ENCODE measurements around the gene NKX6-2. TPM values are rescaled to one million over a fixed set of nuclear protein-coding genes. Genes with fewer than 3 reads are reported as not detected.

The NKX6-2 gene
- total and polyA plus RNA-seq, 4 donors = 0.07 to 7.1 TPM; not detected in 2

DNA sequence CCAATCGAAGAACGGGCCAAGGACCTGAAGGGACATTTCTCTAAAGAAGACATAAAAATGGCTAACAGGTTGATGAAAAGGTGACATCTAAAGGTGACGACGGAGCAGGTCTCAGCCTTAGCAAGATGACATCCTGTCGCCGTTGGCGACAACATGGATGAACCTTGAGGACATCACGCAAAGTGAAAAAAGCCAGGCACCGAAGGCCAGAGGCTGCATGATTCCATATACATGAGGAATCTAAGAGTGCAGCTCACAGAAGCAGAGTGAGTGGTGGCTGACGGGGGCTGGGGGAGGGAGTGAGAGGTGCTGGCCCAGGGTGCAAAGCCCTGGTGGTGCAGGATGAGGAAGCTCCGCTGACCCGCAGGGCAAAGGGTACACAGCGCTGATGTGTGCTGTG, 34.1 kb upstream of the NKX6-2 start:
- Histone ChIP-seq H3K4me3 (ENCODE audit: low read depth in 1 of 3, low read length in 3 of 3) (no peak overlapping the region), H3K27me3 (ENCODE audit: control insufficient read depth in 4 of 4, insufficient read depth in 4 of 4, low read length in 3 of 4) (no peaks in the 10 kb centered on the region), H3K9ac (ENCODE audit: low read depth in 1 of 2, low read length in 2 of 2) (no peak overlapping the region), H3K27ac (ENCODE audit: low read depth in 1 of 2, low read length in 2 of 2) (no peak overlapping the region), H3K9me3 (ENCODE audit: control insufficient read depth in 4 of 4, low read length in 3 of 4) (peaks cover 0 to 4% (median 0%) of the 10 kb centered on the region in 4 donors), H3K4me1 (ENCODE audit: control insufficient read depth in 4 of 4, insufficient read depth in 4 of 4, low read length in 3 of 4) (no peaks in the 10 kb centered on the region), H3K36me3 (ENCODE audit: control insufficient read depth in 4 of 4, insufficient read depth in 3 of 4, low read depth in 1 of 4, low read length in 3 of 4) (no peaks in the 10 kb centered on the region)
- TF ChIP-seq JUND (IDR thresholded peaks at IDR 0.05) (no peak), FOXA1 (IDR thresholded peaks at IDR 0.05) (no peak), SP1 (IDR thresholded peaks at IDR 0.05) (no peak), TAF1 (conservative IDR thresholded peaks at IDR 0.05) (no peak), YY1 (IDR thresholded peaks at IDR 0.05) (no peak), RAD21 (IDR thresholded peaks at IDR 0.05) (no peak), RXRA (IDR thresholded peaks at IDR 0.05) (no peak), HNF4G (IDR thresholded peaks at IDR 0.05) (no peak), NR2F2 (IDR thresholded peaks at IDR 0.05) (no peak), EGR1 (IDR thresholded peaks at IDR 0.05; ENCODE audit: low read depth in 2 of 2) (no peak)
- TF ChIP-seq, protein P1, sequence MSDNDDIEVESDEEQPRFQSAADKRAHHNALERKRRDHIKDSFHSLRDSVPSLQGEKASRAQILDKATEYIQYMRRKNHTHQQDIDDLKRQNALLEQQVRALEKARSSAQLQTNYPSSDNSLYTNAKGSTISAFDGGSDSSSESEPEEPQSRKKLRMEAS (IDR thresholded peaks at IDR 0.05) = no peak
- TF ChIP-seq, protein P2, sequence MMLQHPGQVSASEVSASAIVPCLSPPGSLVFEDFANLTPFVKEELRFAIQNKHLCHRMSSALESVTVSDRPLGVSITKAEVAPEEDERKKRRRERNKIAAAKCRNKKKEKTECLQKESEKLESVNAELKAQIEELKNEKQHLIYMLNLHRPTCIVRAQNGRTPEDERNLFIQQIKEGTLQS (IDR thresholded peaks at IDR 0.05) = no peak
- TF ChIP-seq, protein P3, sequence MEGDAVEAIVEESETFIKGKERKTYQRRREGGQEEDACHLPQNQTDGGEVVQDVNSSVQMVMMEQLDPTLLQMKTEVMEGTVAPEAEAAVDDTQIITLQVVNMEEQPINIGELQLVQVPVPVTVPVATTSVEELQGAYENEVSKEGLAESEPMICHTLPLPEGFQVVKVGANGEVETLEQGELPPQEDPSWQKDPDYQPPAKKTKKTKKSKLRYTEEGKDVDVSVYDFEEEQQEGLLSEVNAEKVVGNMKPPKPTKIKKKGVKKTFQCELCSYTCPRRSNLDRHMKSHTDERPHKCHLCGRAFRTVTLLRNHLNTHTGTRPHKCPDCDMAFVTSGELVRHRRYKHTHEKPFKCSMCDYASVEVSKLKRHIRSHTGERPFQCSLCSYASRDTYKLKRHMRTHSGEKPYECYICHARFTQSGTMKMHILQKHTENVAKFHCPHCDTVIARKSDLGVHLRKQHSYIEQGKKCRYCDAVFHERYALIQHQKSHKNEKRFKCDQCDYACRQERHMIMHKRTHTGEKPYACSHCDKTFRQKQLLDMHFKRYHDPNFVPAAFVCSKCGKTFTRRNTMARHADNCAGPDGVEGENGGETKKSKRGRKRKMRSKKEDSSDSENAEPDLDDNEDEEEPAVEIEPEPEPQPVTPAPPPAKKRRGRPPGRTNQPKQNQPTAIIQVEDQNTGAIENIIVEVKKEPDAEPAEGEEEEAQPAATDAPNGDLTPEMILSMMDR (IDR thresholded peaks at IDR 0.05; ENCODE audit: low read depth, low read length, missing input control) = no peak
- TF ChIP-seq, protein P4, sequence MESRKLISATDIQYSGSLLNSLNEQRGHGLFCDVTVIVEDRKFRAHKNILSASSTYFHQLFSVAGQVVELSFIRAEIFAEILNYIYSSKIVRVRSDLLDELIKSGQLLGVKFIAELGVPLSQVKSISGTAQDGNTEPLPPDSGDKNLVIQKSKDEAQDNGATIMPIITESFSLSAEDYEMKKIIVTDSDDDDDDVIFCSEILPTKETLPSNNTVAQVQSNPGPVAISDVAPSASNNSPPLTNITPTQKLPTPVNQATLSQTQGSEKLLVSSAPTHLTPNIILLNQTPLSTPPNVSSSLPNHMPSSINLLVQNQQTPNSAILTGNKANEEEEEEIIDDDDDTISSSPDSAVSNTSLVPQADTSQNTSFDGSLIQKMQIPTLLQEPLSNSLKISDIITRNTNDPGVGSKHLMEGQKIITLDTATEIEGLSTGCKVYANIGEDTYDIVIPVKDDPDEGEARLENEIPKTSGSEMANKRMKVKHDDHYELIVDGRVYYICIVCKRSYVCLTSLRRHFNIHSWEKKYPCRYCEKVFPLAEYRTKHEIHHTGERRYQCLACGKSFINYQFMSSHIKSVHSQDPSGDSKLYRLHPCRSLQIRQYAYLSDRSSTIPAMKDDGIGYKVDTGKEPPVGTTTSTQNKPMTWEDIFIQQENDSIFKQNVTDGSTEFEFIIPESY (IDR thresholded peaks at IDR 0.05) = no peak
- TF ChIP-seq, protein P5, sequence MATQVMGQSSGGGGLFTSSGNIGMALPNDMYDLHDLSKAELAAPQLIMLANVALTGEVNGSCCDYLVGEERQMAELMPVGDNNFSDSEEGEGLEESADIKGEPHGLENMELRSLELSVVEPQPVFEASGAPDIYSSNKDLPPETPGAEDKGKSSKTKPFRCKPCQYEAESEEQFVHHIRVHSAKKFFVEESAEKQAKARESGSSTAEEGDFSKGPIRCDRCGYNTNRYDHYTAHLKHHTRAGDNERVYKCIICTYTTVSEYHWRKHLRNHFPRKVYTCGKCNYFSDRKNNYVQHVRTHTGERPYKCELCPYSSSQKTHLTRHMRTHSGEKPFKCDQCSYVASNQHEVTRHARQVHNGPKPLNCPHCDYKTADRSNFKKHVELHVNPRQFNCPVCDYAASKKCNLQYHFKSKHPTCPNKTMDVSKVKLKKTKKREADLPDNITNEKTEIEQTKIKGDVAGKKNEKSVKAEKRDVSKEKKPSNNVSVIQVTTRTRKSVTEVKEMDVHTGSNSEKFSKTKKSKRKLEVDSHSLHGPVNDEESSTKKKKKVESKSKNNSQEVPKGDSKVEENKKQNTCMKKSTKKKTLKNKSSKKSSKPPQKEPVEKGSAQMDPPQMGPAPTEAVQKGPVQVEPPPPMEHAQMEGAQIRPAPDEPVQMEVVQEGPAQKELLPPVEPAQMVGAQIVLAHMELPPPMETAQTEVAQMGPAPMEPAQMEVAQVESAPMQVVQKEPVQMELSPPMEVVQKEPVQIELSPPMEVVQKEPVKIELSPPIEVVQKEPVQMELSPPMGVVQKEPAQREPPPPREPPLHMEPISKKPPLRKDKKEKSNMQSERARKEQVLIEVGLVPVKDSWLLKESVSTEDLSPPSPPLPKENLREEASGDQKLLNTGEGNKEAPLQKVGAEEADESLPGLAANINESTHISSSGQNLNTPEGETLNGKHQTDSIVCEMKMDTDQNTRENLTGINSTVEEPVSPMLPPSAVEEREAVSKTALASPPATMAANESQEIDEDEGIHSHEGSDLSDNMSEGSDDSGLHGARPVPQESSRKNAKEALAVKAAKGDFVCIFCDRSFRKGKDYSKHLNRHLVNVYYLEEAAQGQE (IDR thresholded peaks at IDR 0.05) = no peak
- WGBS = 91% methylated on average over 13 of the region's 13 CpGs
- DNase-seq (ENCODE audit: low spot score) = no peak

DNA sequence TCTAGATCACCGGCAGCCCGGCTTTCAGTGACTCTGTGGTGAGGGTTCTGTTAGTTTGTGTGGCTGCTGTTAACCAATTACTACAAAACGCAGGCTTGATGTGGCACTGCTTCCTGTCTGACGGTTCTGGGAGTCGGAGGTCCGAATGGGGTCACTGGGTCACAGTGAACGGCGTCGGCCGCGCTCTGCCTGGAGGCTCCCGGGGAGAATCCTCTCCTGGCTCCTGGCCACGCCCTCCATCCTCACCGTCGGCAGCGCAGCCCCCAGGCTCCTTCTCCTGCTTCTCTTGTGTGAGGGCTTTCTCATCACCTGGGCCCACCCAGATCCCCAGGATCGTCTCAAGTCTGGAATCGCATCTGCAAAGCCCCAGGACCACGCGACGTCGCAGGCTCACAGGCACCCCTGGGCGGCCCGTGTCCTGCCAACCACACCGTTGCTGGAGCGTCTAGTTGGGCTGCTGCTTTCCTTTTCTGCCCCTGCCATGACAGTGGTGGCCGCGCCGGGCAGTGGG, 31.8 kb upstream of the NKX6-2 start:
- H3K4me1 ChIP-seq (ENCODE audit: control insufficient read depth in 4 of 4, insufficient read depth in 4 of 4, low read length in 3 of 4) = no peaks in the 10 kb centered on the region
- H3K9me3 ChIP-seq (ENCODE audit: control insufficient read depth in 4 of 4, low read length in 3 of 4) = peaks cover 0 to 4% (median 0%) of the 10 kb centered on the region in 4 donors
- no peaks in the 10 kb centered on the region for H3K27me3 ChIP-seq (ENCODE audit: control insufficient read depth in 4 of 4, insufficient read depth in 4 of 4, low read length in 3 of 4)
- TF ChIP-seq, protein P5 (IDR thresholded peaks at IDR 0.05) = no peak
- TF ChIP-seq, protein P4 (IDR thresholded peaks at IDR 0.05) = no peak
- TF ChIP-seq NR2F2 (IDR thresholded peaks at IDR 0.05) (no peak), RAD21 (IDR thresholded peaks at IDR 0.05) (no peak), SP1 (IDR thresholded peaks at IDR 0.05) (no peak), JUND (IDR thresholded peaks at IDR 0.05) (no peak), RXRA (IDR thresholded peaks at IDR 0.05) (no peak), FOXA2 (IDR thresholded peaks at IDR 0.05) (no peak)
- TF ChIP-seq, protein P2 (IDR thresholded peaks at IDR 0.05) = no peak
- TF ChIP-seq, protein P1 (IDR thresholded peaks at IDR 0.05) = no peak
- no peak for DNase-seq (ENCODE audit: low spot score)
- H3K36me3 ChIP-seq (ENCODE audit: control insufficient read depth in 4 of 4, insufficient read depth in 3 of 4, low read depth in 1 of 4, low read length in 3 of 4) = no peaks in the 10 kb centered on the region
- H3K27ac ChIP-seq (ENCODE audit: low read depth in 1 of 2, low read length in 2 of 2) = no peak overlapping the region
- H3K9ac ChIP-seq (ENCODE audit: low read depth in 1 of 2, low read length in 2 of 2) = no peak overlapping the region
- 87% methylated on average over 29 of the region's 29 CpGs for WGBS
- H3K4me3 ChIP-seq (ENCODE audit: low read depth in 1 of 3, low read length in 3 of 3) = no peak overlapping the region
